Natural killer cell treated with Interleukin-12 subunit alpha and Interleukin-12 subunit beta and Interleukin-15 and Interleukin-18, amount 100 ng/mL, for 72 hours (primary cell): ENCODE data around the gene SOWAHB. TPM values are rescaled to one million over a fixed set of nuclear protein-coding genes. Genes with fewer than 3 reads are reported as not detected.
"Not testable (repeated sequence)": the region's sequence is repeated elsewhere in the genome, so short reads cannot be mapped to it uniquely, and the experiment has no call there.

Source experiments
- ATAC-seq, 2 donors: fragments of 150-1000 bp; cut with Tn5 transposase in 1 of 2; sonication (Bioruptor Pico), chemical (Tn5 transposase) in 1 of 2; 2 replicates each; pipeline ENCODE4 v1.10.0; 2021
- DNase-seq: peaks from one replicate; pipeline ENCODE4 v3.0.0; 2022; ENCODE audit warnings: low spot score
- H3K27ac Mint-ChIP-seq, 2 donors: 1 replicate in 1 of 2; 2 replicates in 1 of 2; pipeline ENCODE4 v1.8.0; 2022; ENCODE audit warnings: mixed read lengths in 2 of 2, mild to moderate bottlenecking in 1 of 2, moderate library complexity in 1 of 2
- H3K27me3 Mint-ChIP-seq, 2 donors: 1 replicate in 1 of 2; 2 replicates in 1 of 2; pipeline ENCODE4 v1.8.0; 2022; ENCODE audit warnings: mixed read lengths in 2 of 2
- H3K36me3 Mint-ChIP-seq: one replicate; pipeline ENCODE4 v1.8.0; 2022; ENCODE audit warnings: mixed read lengths
- H3K4me1 Mint-ChIP-seq, 2 donors: 1 replicate in 1 of 2; 2 replicates in 1 of 2; pipeline ENCODE4 v1.8.0; 2022; ENCODE audit warnings: low read depth in 2 of 2, mixed read lengths in 2 of 2, mild to moderate bottlenecking in 1 of 2
- H3K4me3 Mint-ChIP-seq: one replicate; pipeline ENCODE4 v1.8.0; 2022; ENCODE audit warnings: mixed read lengths
- H3K9me3 Mint-ChIP-seq: 2 replicates; pipeline ENCODE4 v1.8.0; 2022; ENCODE audit warnings: mixed read lengths
- total RNA-seq, 2 donors: library from RNA; stranded (reverse); gene quantifications; one replicate each; pipeline ENCODE4 v1.2.3, GENCODE V29; 2022

SOWAHB gene
- total RNA-seq, 2 donors from 2014 or later: not detected

DNA sequence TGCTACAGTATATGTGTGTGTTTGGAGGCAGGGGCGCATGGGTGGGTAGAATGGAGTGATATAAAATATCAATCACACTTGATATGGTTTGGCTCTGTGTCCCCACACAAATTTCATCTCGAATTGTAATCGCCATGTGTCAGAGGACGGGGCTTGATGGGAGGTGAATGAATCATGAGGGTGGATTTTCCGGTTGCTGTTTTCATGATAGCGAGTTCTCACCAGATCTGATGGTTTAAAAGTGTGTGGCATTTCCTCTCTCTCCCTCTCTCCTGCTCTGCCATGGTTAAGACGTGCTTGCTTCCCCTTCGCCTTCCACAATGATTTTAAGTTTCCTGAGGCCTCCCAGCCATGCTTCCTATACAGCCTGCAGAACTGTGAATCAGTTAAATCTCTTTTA, 14.8 kb downstream of the SOWAHB start:
- ATAC-seq: no peak

DNA sequence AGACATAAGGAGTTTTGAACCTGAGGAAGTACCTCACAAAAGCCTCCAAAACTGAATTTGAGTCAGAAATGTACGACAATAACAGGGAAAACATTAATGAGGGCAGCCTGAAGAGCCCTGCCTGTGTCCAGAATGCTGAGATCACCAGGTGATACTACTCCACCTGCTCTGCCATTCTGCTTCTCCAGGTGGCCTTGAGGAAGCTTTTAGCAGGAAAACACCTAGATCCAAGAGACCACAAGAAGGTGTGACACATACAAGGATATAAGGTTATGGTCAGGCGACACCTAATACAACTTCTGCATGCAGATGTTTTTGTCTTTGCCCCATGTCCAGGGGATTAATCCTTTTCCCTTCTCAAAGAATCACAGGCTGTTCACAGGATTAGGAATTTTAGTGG, 15.3 kb downstream of the SOWAHB start:
- Mint-ChIP-seq H3K4me3 (no peak overlapping the region), H3K4me1 (no peaks in the 10 kb centered on the region), H3K9me3 (no peaks in the 10 kb centered on the region), H3K36me3 (no peaks in the 10 kb centered on the region), H3K27ac (no peak overlapping the region), H3K27me3 (peaks cover 21 to 29% of the 10 kb centered on the region in 2 donors)
- ATAC-seq: no peak
- DNase-seq: no peak

More for the DNA sequence above, 14.8 kb downstream of the SOWAHB start:
- Mint-ChIP-seq H3K9me3 (no peaks in the 10 kb centered on the region), H3K4me3 (no peak overlapping the region), H3K36me3 (no peaks in the 10 kb centered on the region), H3K4me1 (no peaks in the 10 kb centered on the region), H3K27ac (no peak overlapping the region), H3K27me3 (peaks cover 16 to 24% of the 10 kb centered on the region in 2 donors)
- DNase-seq: no peak

DNA sequence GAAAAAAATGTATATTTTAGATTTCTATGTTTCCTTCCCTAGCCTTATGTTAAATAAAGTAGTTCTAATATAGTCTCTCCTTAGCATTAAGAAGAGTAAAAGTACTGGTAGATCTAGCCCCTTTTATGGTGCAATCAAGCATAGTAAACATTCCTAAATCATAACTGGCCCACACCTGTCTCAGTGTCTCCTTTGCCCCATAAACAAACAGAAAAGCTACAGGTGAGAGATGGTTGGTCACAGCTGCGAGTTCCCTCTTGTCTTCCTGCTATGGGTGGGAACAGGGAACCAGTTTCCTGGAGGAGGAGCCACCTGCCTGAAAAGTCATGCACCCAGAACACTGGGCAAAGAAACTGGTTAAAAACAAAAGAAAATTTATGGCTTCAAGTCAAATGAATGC, 16.6 kb downstream of the SOWAHB start:
- ATAC-seq (no peak), DNase-seq (no peak)
- H3K36me3 Mint-ChIP-seq: no peaks in the 10 kb centered on the region
- H3K4me1 Mint-ChIP-seq: no peaks in the 10 kb centered on the region
- no peak overlapping the region for H3K4me3 Mint-ChIP-seq
- peaks cover 23 to 40% of the 10 kb centered on the region in 2 donors for H3K27me3 Mint-ChIP-seq
- H3K27ac Mint-ChIP-seq: no peak overlapping the region
- H3K9me3 Mint-ChIP-seq: no peaks in the 10 kb centered on the region

DNA sequence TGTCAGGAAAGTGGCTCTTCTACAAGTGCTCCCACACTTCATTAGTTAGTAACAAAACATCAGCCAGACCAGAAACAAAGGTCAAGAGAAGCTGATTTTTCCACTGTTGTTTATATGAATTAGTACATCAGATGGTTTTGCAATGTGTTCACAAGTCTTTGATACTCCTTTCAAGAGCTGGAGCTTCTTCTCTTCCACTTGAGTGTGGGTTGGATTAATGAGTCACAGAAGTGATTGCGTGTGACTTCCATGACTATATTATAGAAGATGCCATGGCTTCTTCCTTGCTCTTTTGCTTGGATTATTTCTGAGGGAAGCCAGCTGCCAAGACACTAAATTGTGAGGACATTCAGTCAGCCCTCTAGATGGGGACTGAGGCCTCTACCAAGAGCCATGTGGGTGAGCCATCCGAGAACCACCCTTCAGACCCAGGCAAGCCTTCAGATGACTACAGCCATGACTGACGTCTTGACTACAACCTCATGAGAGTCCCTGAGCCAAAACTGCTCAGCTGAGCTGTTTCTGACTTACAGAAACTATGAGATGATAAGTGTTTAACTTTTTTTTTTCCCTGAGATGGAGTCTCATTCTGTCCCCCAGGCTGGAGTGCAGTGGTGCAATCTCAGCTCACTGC, 18.1 kb downstream of the SOWAHB start:
- DNase-seq (no peak), ATAC-seq (no peak)
- H3K9me3 Mint-ChIP-seq: no peaks in the 10 kb centered on the region
- no peaks in the 10 kb centered on the region for H3K36me3 Mint-ChIP-seq
- H3K27ac Mint-ChIP-seq: no peak overlapping the region
- no peak overlapping the region for H3K4me3 Mint-ChIP-seq
- H3K4me1 Mint-ChIP-seq: no peaks in the 10 kb centered on the region
- H3K27me3 Mint-ChIP-seq: peaks cover 23 to 44% of the 10 kb centered on the region in 2 donors

DNA sequence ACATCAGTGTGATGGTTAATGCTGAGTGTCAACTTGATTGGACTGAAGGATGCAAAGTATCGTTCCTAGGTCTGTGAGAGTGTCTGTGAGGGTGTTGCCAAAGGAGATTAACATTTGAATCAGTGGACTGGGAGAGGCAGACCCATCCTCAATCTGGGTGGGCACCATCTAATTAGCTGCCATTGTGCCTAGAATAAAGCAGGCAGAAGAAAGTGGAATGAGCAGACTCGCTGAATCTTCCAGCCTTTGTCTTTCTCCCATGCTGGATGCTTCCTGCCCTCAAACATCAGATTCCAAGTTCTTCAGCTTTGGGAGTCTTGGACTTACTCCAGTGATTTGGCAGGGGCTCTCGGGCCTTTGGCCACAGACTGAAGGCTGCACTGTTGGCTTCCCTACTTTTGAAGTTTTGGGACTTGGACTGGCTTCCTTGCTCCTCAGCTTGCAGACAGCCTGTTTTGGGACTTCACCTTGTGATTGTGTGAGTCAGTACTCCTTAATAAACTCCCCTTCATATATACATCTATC, 19.2 kb downstream of the SOWAHB start:
- not testable (repeated sequence) for H3K4me1 Mint-ChIP-seq, DNase-seq, H3K27ac Mint-ChIP-seq, H3K4me3 Mint-ChIP-seq, H3K9me3 Mint-ChIP-seq, ATAC-seq, H3K36me3 Mint-ChIP-seq
- peaks cover 23 to 43% of the 10 kb centered on the region in 2 donors for H3K27me3 Mint-ChIP-seq

DNA sequence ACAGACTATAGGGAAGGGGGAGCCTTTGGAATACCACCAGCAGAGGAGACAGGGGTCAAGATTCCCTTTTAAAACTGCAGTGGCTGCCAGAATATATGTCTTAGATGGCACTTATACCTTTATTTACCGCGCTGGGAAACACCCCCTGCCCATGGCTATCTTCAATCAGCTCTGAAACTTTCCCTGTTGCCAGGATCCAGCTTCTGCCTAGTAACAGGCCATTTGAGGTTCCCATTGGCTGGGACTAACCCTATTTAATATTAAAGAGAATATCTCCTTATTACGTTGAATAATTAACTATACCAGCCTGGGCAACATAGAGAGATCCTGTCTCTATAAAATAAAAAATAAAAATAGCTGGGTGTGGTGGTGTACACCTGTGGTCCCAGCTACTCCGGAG, 23.8 kb downstream of the SOWAHB start:
- Mint-ChIP-seq H3K9me3 (no peaks in the 10 kb centered on the region), H3K27me3 (peaks cover 15 to 38% of the 10 kb centered on the region in 2 donors), H3K4me1 (no peaks in the 10 kb centered on the region), H3K4me3 (no peak overlapping the region), H3K36me3 (no peaks in the 10 kb centered on the region), H3K27ac (no peak overlapping the region)
- DNase-seq (no peak), ATAC-seq (no peak)

DNA sequence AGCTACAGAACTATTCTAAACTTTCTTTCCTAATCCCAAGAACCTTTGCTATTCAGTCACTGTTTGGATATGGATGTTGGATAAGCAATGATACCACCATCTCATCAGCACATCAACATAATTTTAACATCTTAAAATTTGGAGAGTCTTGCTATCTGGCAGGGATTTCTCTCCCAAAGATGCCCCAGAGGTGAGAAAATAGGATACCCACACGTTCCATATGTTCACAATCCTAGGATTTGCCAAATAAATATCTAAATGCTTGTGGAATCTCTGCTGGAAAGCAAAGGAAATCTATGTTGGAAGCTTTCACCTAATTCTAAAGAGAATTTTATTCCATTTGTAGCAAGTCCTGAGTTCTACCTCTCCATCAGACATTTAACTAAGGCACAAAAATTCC, 24.4 kb downstream of the SOWAHB start:
- no peaks in the 10 kb centered on the region for H3K36me3 Mint-ChIP-seq
- no peaks in the 10 kb centered on the region for H3K9me3 Mint-ChIP-seq
- ATAC-seq: no peak
- DNase-seq: no peak
- H3K27ac Mint-ChIP-seq: no peak overlapping the region
- H3K4me3 Mint-ChIP-seq: no peak overlapping the region
- peaks cover 15 to 38% of the 10 kb centered on the region in 2 donors for H3K27me3 Mint-ChIP-seq
- H3K4me1 Mint-ChIP-seq: no peaks in the 10 kb centered on the region

DNA sequence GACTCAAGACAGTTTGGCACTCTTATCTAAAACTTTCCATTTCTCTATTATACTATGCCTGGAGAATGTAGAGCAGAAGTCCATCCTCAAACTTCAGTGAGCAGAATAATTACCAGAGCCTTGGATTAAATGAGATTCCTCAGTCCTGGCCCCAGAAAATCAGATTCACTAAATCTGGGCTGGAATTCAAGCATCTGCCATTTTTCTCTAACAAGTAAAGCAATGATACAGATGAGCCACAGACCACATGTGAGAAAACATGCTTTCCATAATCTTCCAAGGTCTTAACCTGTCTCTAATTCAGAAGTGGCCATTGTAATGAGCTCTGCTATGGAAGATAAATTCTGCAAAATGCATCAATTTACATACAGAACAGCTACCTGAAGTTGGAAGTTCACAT, 25.4 kb downstream of the SOWAHB start:
- H3K36me3 Mint-ChIP-seq: no peaks in the 10 kb centered on the region
- no peak overlapping the region for H3K27ac Mint-ChIP-seq
- ATAC-seq: no peak
- peaks cover 9 to 31% of the 10 kb centered on the region in 2 donors for H3K27me3 Mint-ChIP-seq
- DNase-seq: no peak
- no peaks in the 10 kb centered on the region for H3K9me3 Mint-ChIP-seq
- H3K4me3 Mint-ChIP-seq: no peak overlapping the region
- no peaks in the 10 kb centered on the region for H3K4me1 Mint-ChIP-seq

DNA sequence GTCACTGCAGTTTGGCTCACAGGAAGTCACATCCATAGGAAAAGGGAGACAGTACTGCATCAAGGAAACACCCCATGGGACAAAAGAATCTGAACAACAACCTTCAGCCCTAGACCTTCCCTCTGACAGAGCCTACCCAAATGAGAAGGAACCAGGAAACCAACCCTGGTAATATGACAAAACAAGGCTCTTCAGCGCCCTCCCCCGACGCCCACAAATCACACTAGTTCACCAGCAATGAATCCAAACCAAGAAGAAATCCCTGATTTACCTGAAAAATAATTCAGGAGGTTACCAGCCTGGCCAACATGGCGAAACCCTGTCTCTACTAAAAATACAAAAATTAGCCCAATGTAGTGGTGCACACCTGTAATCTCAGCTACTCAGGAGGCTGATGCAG, 29.2 kb downstream of the SOWAHB start:
- peaks cover 19 to 32% of the 10 kb centered on the region in 2 donors for H3K27me3 Mint-ChIP-seq
- not testable (repeated sequence) for H3K4me1 Mint-ChIP-seq, H3K27ac Mint-ChIP-seq, H3K9me3 Mint-ChIP-seq, H3K36me3 Mint-ChIP-seq, H3K4me3 Mint-ChIP-seq, DNase-seq, ATAC-seq

DNA sequence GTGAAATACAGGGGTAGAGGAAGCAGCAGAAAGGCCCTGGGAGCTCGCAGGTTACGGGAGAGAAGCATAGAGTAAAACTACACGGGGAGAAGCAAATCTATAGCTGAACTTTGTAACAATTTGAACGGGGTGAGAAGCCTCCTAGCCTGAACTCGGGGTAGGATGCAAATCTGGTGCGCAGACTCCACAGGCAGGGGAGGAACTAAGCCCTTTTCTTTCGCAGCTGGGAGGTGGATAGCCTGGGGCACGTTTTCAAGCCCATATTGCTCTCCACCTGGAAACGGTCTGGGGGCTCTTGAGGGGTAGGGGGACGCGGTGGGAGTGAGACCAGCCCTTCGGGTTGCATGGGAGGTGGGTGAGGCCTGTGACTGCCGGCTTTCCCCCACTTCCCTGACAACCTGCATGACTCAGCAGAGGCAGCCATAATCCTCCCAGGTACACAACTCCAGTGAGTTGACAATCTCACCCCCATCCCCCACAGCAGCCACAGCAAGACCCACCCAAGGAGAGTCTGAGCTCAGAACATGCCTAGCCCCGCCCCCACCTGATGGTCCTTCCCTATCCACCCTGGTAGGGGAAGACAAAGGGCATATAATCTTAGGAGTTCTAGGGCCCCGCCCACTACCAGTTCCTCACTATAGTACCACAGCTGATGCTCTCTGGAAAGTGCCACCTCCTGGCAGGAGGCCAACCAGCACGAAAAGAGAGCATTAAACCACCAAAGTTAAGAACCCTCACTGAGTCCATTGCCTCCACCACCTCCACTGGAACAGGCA, 29.9 kb downstream of the SOWAHB start:
- H3K4me1 Mint-ChIP-seq: no peaks in the 10 kb centered on the region
- no peak overlapping the region for H3K4me3 Mint-ChIP-seq
- no peak for DNase-seq
- no peaks in the 10 kb centered on the region for H3K9me3 Mint-ChIP-seq
- H3K27ac Mint-ChIP-seq: no peak overlapping the region
- no peaks in the 10 kb centered on the region for H3K36me3 Mint-ChIP-seq
- no peak for ATAC-seq
- H3K27me3 Mint-ChIP-seq: peaks cover 19 to 32% of the 10 kb centered on the region in 2 donors

DNA sequence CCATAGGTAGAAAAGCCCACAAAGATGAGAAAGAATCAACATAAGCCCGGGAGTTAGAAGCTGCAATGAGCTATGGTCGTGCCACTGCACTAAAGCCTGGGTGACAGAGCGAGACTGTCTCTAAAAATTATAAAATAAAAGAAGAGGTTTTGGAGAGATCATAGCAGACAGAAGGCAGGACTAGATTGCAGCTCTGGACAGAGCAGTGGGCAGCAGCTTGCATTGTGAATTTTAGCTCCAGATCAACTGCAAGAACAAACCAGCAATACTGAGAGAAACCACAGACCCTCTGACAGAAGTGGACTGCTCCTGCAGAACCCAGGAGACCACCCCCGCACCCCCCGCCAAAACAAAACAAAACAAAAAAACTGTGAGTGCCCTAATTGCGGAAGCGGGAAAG, 30.6 kb downstream of the SOWAHB start:
- Mint-ChIP-seq H3K36me3 (no peaks in the 10 kb centered on the region), H3K27ac (no peak overlapping the region), H3K4me1 (no peaks in the 10 kb centered on the region), H3K9me3 (no peaks in the 10 kb centered on the region), H3K4me3 (no peak overlapping the region), H3K27me3 (peaks cover 15 to 27% of the 10 kb centered on the region in 2 donors)
- ATAC-seq (no peak), DNase-seq (no peak)

DNA sequence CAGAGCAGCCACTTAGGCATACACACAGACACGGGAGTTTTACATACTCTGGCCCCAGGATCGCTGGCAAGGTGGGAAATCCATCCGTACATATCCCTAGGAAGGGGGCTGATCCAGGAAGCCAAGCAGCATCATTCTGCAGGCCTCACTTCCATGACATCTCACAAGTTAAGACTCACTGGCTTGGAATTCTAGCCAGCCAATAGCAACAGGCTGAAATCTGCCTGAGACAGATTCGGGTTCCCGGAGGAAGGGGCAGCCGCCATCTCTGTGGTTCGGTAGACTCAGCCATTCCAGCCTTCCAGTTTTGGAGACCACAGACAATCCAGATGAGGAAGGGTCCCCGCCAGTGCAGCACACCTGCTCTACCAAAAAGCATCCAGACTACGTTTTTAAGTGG, 31.3 kb downstream of the SOWAHB start:
- peaks cover 15 to 30% of the 10 kb centered on the region in 2 donors for H3K27me3 Mint-ChIP-seq
- no peaks in the 10 kb centered on the region for H3K36me3 Mint-ChIP-seq
- no peak overlapping the region for H3K4me3 Mint-ChIP-seq
- ATAC-seq (no peak), DNase-seq (no peak)
- H3K9me3 Mint-ChIP-seq: no peaks in the 10 kb centered on the region
- H3K27ac Mint-ChIP-seq: no peak overlapping the region
- no peaks in the 10 kb centered on the region for H3K4me1 Mint-ChIP-seq

DNA sequence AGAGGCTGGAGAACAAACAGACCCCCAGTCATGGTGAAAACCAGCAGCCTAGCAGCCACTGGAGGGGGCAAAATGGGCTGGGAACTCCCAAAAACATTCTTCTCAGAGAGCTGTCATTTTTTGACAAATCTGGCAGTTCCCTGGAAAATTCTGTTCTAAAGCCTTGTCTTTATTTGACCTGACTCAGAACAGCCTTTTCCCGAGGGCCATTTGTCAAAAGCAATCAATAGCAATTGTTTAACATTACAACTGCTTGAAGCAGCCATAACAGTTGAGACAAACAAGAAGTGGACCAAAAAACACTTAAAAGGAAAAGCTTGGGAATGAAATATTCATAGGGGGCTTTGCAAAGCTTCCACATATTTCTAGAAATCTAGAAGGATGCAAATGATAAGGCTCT, 39.6 kb downstream of the SOWAHB start:
- Mint-ChIP-seq H3K27ac (no peak overlapping the region), H3K36me3 (no peaks in the 10 kb centered on the region), H3K4me1 (no peaks in the 10 kb centered on the region), H3K4me3 (no peak overlapping the region), H3K27me3 (peaks cover 14 to 19% of the 10 kb centered on the region in 2 donors), H3K9me3 (no peaks in the 10 kb centered on the region)
- DNase-seq (no peak), ATAC-seq (no peak)

DNA sequence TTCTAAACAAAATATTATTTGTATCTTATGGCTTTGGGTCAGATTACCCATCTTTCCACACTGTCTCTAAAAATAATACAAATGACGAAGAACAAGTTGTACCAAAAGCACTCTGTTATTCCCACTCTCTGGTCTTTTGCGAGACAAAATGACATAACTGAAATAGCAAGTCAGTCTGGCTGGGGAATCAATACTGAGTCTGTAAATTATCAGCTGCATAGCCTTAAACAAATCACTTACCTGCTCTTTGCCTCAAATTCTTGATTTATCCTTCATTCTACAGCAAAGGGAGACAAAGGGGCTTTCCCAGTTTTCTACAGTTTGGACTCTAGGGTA, 40.9 kb downstream of the SOWAHB start:
- Mint-ChIP-seq H3K4me3 (no peak overlapping the region), H3K27me3 (peaks cover 14 to 19% of the 10 kb centered on the region in 2 donors), H3K36me3 (no peaks in the 10 kb centered on the region), H3K4me1 (no peaks in the 10 kb centered on the region), H3K27ac (no peak overlapping the region), H3K9me3 (no peaks in the 10 kb centered on the region)
- ATAC-seq (no peak), DNase-seq (no peak)
